Mesendoderm (in vitro differentiated cells): Measurements from ENCODE around the gene SFMBT1.
"Not testable (repeated sequence)": the region's sequence is repeated elsewhere in the genome, so short reads cannot be mapped to it uniquely, and the experiment has no call there.

Source experiments
- DNase-seq: peaks from one replicate; pipeline ENCODE4 v3.0.0; 2013
- H2AK5ac ChIP-seq: 2 replicates; pipeline ENCODE4 v1.6.1; 2013; ENCODE audit warnings: low read length, inconsistent platforms
- H2BK120ac ChIP-seq: 2 replicates; pipeline ENCODE4 v1.6.1; 2013; ENCODE audit warnings: low read depth, mild to moderate bottlenecking, low read length, moderate library complexity, mixed read lengths
- H2BK15ac ChIP-seq: replicated peaks from 2 replicates; pipeline ENCODE4 v1.6.1; 2013; ENCODE audit warnings: low read depth, mild to moderate bottlenecking, moderate library complexity
- H2BK5ac ChIP-seq: 2 replicates; pipeline ENCODE4 v1.6.1; 2013; ENCODE audit warnings: low read length, inconsistent platforms
- H3K18ac ChIP-seq: 2 replicates; pipeline ENCODE4 v1.6.1; 2013; ENCODE audit warnings: mild to moderate bottlenecking, low read length, mixed read lengths
- H3K23ac ChIP-seq: one replicate; pipeline ENCODE4 v1.6.1; 2013; ENCODE audit warnings: low read length
- H3K27ac ChIP-seq: 2 replicates; pipeline ENCODE4 v1.5.1; 2013; ENCODE audit warnings: low read depth, mild to moderate bottlenecking, inconsistent platforms, low read length, moderate library complexity
- H3K27me3 ChIP-seq: 2 replicates; pipeline ENCODE4 v1.6.1; 2013; ENCODE audit warnings: low read length, control low read depth, mild to moderate bottlenecking, inconsistent platforms; ENCODE audit not compliant: insufficient read depth, poor library complexity
- H3K36me3 ChIP-seq: 2 replicates; pipeline ENCODE4 v1.6.1; 2013; ENCODE audit warnings: low read length, inconsistent platforms; ENCODE audit not compliant: control insufficient read depth, insufficient read depth
- H3K4ac ChIP-seq: one replicate; pipeline ENCODE4 v1.6.1; 2013; ENCODE audit warnings: low read depth, mild to moderate bottlenecking, low read length, moderate library complexity
- H3K4me1 ChIP-seq: 2 replicates; pipeline ENCODE4 v1.6.1; 2013; ENCODE audit warnings: low read depth, low read length, inconsistent platforms; ENCODE audit not compliant: control insufficient read depth
- H3K4me2 ChIP-seq: 2 replicates; pipeline ENCODE4 v1.6.1; 2013; ENCODE audit warnings: low read length
- H3K4me3 ChIP-seq: 2 replicates; pipeline ENCODE4 v1.5.1; 2013; ENCODE audit warnings: mild to moderate bottlenecking, low read length
- H3K56ac ChIP-seq: one replicate; pipeline ENCODE4 v1.6.1; 2013; ENCODE audit warnings: low read length
- H3K79me1 ChIP-seq: 2 replicates; pipeline ENCODE4 v1.6.1; 2013; ENCODE audit warnings: low read length, inconsistent platforms
- H3K79me2 ChIP-seq: 2 replicates; pipeline ENCODE4 v1.6.1; 2013; ENCODE audit warnings: mild to moderate bottlenecking, low read length; ENCODE audit not compliant: control insufficient read depth, insufficient read depth
- H3K9ac ChIP-seq: 2 replicates; pipeline ENCODE4 v1.6.1; 2013; ENCODE audit warnings: low read length, inconsistent platforms
- H4K5ac ChIP-seq: one replicate; pipeline ENCODE4 v1.6.1; 2013; ENCODE audit warnings: low read length
- H4K8ac ChIP-seq: one replicate; pipeline ENCODE4 v1.6.1; 2013; ENCODE audit warnings: low read depth, mild to moderate bottlenecking, control low read depth, low read length, moderate library complexity
- WGBS: extraction: QIAGEN DNeasy Blood & Tissue Kit; methylation state at CpG from one replicate; pipeline ENCODE4 v1.1.7; 2013; ENCODE audit warnings: low lambda C conversion rate, missing lambda C conversion rate; ENCODE audit not compliant: insufficient coverage; ENCODE audit errors: extremely low coverage; 5-methylcytosine and 5-hydroxymethylcytosine counted together

Gene SFMBT1

GRCh38 chr3:53035825-53036619, 9.9 kb downstream of the SFMBT1 start:
- DNase-seq, result no peak
- Histone ChIP-seq H4K8ac (no peak overlapping the region), H3K36me3 (no peaks in the 10 kb centered on the region), H2BK15ac (no peak overlapping the region), H2AK5ac (no peak overlapping the region), H3K4ac (no peak overlapping the region), H3K79me2 (no peaks in the 10 kb centered on the region), H3K4me3 (no peak overlapping the region), H3K9ac (no peak overlapping the region), H4K5ac (no peak overlapping the region), H3K27me3 (peaks cover 2% of the 10 kb centered on the region), H3K4me2 (no peak overlapping the region), H2BK120ac (no peak overlapping the region), H3K23ac (no peak overlapping the region), H3K18ac (no peak overlapping the region), H3K27ac (no peak overlapping the region), H2BK5ac (no peak overlapping the region), H3K56ac (no peak overlapping the region), H3K4me1 (no peaks in the 10 kb centered on the region), H3K79me1 (no peaks in the 10 kb centered on the region)
- no CpG with 5 or more reads among the region's 11 CpGs for WGBS

- WGBS, result no CpG with 5 or more reads among the region's 5 CpGs
- not testable (repeated sequence) for H3K79me2 ChIP-seq, H3K18ac ChIP-seq
These were observed 10.9 kb downstream of the SFMBT1 start for GRCh38 chr3:53035018-53035417.

GRCh38 chr3:53034411-53034810, 11.5 kb downstream of the SFMBT1 start:
- not testable (repeated sequence) for H3K4me3 ChIP-seq, DNase-seq, H3K79me2 ChIP-seq, H3K4me1 ChIP-seq, H3K4ac ChIP-seq, H2BK5ac ChIP-seq, H4K5ac ChIP-seq, H2BK120ac ChIP-seq, H3K79me1 ChIP-seq, H3K9ac ChIP-seq, H3K36me3 ChIP-seq, H2BK15ac ChIP-seq, H3K27me3 ChIP-seq, H3K56ac ChIP-seq, H3K18ac ChIP-seq, H3K23ac ChIP-seq, H2AK5ac ChIP-seq, H4K8ac ChIP-seq, H3K4me2 ChIP-seq, H3K27ac ChIP-seq
- WGBS, result no CpG with 5 or more reads among the region's 10 CpGs

More at GRCh38 chr3:53035018-53035417, 10.9 kb downstream of the SFMBT1 start:
- not testable (repeated sequence) for H2BK120ac ChIP-seq, H2AK5ac ChIP-seq, H2BK5ac ChIP-seq, H3K4me2 ChIP-seq, H3K79me1 ChIP-seq, H3K9ac ChIP-seq, H4K5ac ChIP-seq, H3K4ac ChIP-seq, H4K8ac ChIP-seq, H3K4me1 ChIP-seq, H3K27ac ChIP-seq, H3K23ac ChIP-seq, H2BK15ac ChIP-seq, H3K4me3 ChIP-seq, H3K56ac ChIP-seq, H3K27me3 ChIP-seq, DNase-seq, H3K36me3 ChIP-seq

- H3K27me3 ChIP-seq, result peaks cover 2% of the 10 kb centered on the region
- no peak overlapping the region for H3K9ac ChIP-seq
- no peaks in the 10 kb centered on the region for H3K79me2 ChIP-seq
- no peak overlapping the region for H2BK120ac ChIP-seq
- H3K4me2 ChIP-seq, result no peak overlapping the region
- H3K56ac ChIP-seq, result no peak overlapping the region
- no peaks in the 10 kb centered on the region for H3K36me3 ChIP-seq
- H4K8ac ChIP-seq, result no peak overlapping the region
- H3K79me1 ChIP-seq, result no peaks in the 10 kb centered on the region
- DNase-seq, result no peak
- no peak overlapping the region for H3K27ac ChIP-seq
- no peak overlapping the region for H3K4me3 ChIP-seq
- H3K23ac ChIP-seq, result no peak overlapping the region
- H3K4me1 ChIP-seq, result no peaks in the 10 kb centered on the region
- H2BK5ac ChIP-seq, result no peak overlapping the region
- no peak overlapping the region for H3K18ac ChIP-seq
- no peak overlapping the region for H2BK15ac ChIP-seq
- no peak overlapping the region for H2AK5ac ChIP-seq
- no peak overlapping the region for H3K4ac ChIP-seq
- no peak overlapping the region for H4K5ac ChIP-seq
These were observed 13.3 kb downstream of the SFMBT1 start for GRCh38 chr3:53032609-53033008.

- Histone ChIP-seq H2BK5ac (no peak overlapping the region), H4K8ac (no peak overlapping the region), H2BK15ac (no peak overlapping the region), H3K4me2 (no peak overlapping the region), H3K4me3 (no peak overlapping the region), H3K79me1 (no peaks in the 10 kb centered on the region), H2BK120ac (no peak overlapping the region), H3K4ac (no peak overlapping the region), H3K36me3 (no peaks in the 10 kb centered on the region), H2AK5ac (no peak overlapping the region), H3K79me2 (no peaks in the 10 kb centered on the region), H3K4me1 (no peaks in the 10 kb centered on the region), H3K9ac (no peak overlapping the region), H4K5ac (no peak overlapping the region), H3K23ac (no peak overlapping the region), H3K18ac (no peak overlapping the region), H3K56ac (no peak overlapping the region), H3K27ac (no peak overlapping the region), H3K27me3 (no peaks in the 10 kb centered on the region)
- no CpG with 5 or more reads among the region's 4 CpGs for WGBS
- DNase-seq, result no peak
These were observed 15.0 kb downstream of the SFMBT1 start for GRCh38 chr3:53030619-53031449.
